HEK293 (cell line): ENCODE data around the gene MME.

ENCODE experiments used
- CTCF ChIA-PET: fragments of 350-600 bp; formaldehyde crosslinking; extraction: SDS; loops from one replicate; lab custom pipeline; 2021; ENCODE audit warnings: antibody characterized with exemption; lab: Yijun Ruan, JAX
- POLR2A ChIA-PET: fragments of 300-600 bp; formaldehyde crosslinking; extraction: SDS; loops from one replicate; lab custom pipeline; 2020; ENCODE audit warnings: antibody characterized with exemption, inconsistent platforms; lab: Yijun Ruan, JAX
- H3K27ac ChIP-seq: fragments of 200-500 bp; sonication (Bioruptor generic); 2 replicates; pipeline ENCODE4 v1.5.1; 2014; ENCODE audit warnings: low read depth, low read length, control low read depth, inconsistent platforms; ENCODE audit errors: extremely low read depth
- H3K36me3 ChIP-seq, 2 experiments: fragments of 200-500 bp in 1 of 2; sonication (Bioruptor generic) in 1 of 2; 1 replicate in 1 of 2; 2 replicates in 1 of 2; pipeline ENCODE4 v1.5.1; 2014 to 2017; ENCODE audit warnings: inconsistent platforms in 2 of 2, low read length in 2 of 2; ENCODE audit not compliant: control insufficient read depth in 2 of 2, insufficient read depth in 1 of 2
- H3K4me1 ChIP-seq: fragments of 200-500 bp; sonication (Bioruptor generic); 2 replicates; pipeline ENCODE4 v1.5.1; 2014; ENCODE audit warnings: mild to moderate bottlenecking, low read length, inconsistent platforms; ENCODE audit not compliant: control insufficient read depth, insufficient read depth
- H3K4me3 ChIP-seq: 2 replicates; pipeline ENCODE4 v1.5.1; 2011; ENCODE audit warnings: low read depth, mild to moderate bottlenecking, control low read depth, low read length, moderate library complexity
- H3K9me3 ChIP-seq: fragments of 200-500 bp; sonication (Bioruptor generic); 2 replicates; pipeline ENCODE4 v1.5.1; 2014; ENCODE audit warnings: low read depth, low read length, inconsistent platforms; ENCODE audit not compliant: control insufficient read depth, insufficient read depth
- BCL6B ChIP-seq: fragments of 450-650 bp; formaldehyde crosslinking; IDR thresholded peaks from 2 replicates; pipeline ENCODE4 v1.5.1; 2017; ENCODE audit warnings: missing biosample characterization, missing genetic modification characterization
- GFI1B ChIP-seq: fragments of 450-650 bp; formaldehyde crosslinking; IDR thresholded peaks from 2 replicates; pipeline ENCODE4 v1.5.1; 2016; ENCODE audit warnings: missing biosample characterization, missing genetic modification characterization
- KLF8 ChIP-seq: fragments of 450-650 bp; formaldehyde crosslinking; IDR thresholded peaks from 2 replicates; pipeline ENCODE4 v1.5.1; 2016; ENCODE audit warnings: missing biosample characterization, missing genetic modification characterization
- MYNN ChIP-seq: fragments of 450-650 bp; formaldehyde crosslinking; IDR thresholded peaks from 2 replicates; pipeline ENCODE4 v1.5.1; 2016; ENCODE audit warnings: missing biosample characterization, missing genetic modification characterization, borderline replicate concordance
- RBAK ChIP-seq: fragments of 450-650 bp; formaldehyde crosslinking; IDR thresholded peaks from 2 replicates; pipeline ENCODE4 v1.5.1; 2016; ENCODE audit warnings: missing biosample characterization, missing genetic modification characterization
- SALL2 ChIP-seq: fragments of 450-650 bp; formaldehyde crosslinking; IDR thresholded peaks from 2 replicates; pipeline ENCODE4 v1.5.0; 2017; ENCODE audit warnings: missing biosample characterization, mild to moderate bottlenecking, missing genetic modification characterization, borderline replicate concordance
- SP2 ChIP-seq: fragments of 450-650 bp; formaldehyde crosslinking; IDR thresholded peaks from 2 replicates; pipeline ENCODE4 v1.5.1; 2016; ENCODE audit warnings: missing biosample characterization, missing genetic modification characterization
- TSHZ1 ChIP-seq: fragments of 450-650 bp; formaldehyde crosslinking; IDR thresholded peaks from 2 replicates; pipeline ENCODE4 v1.5.1; 2016; ENCODE audit warnings: missing biosample characterization, missing genetic modification characterization, borderline replicate concordance
- ZFP3 ChIP-seq: fragments of 450-650 bp; formaldehyde crosslinking; IDR thresholded peaks from 2 replicates; pipeline ENCODE4 v1.5.1; 2016; ENCODE audit warnings: low read depth, missing biosample characterization, missing genetic modification characterization
- ZNF121 ChIP-seq: fragments of 450-650 bp; formaldehyde crosslinking; IDR thresholded peaks from 2 replicates; pipeline ENCODE4 v1.5.1; 2016; ENCODE audit warnings: missing biosample characterization, missing genetic modification characterization
- ZNF148 ChIP-seq: fragments of 450-650 bp; formaldehyde crosslinking; IDR thresholded peaks from 2 replicates; pipeline ENCODE4 v1.5.0; 2017; ENCODE audit warnings: missing biosample characterization, missing genetic modification characterization, borderline replicate concordance
- ZNF169 ChIP-seq: fragments of 450-650 bp; formaldehyde crosslinking; IDR thresholded peaks from 2 replicates; pipeline ENCODE4 v1.5.1; 2016; ENCODE audit warnings: missing biosample characterization, missing genetic modification characterization
- ZNF324 ChIP-seq: fragments of 450-650 bp; formaldehyde crosslinking; IDR thresholded peaks from 2 replicates; pipeline ENCODE4 v1.5.1; 2016; ENCODE audit warnings: missing biosample characterization, missing genetic modification characterization
- ZNF362 ChIP-seq: fragments of 450-650 bp; formaldehyde crosslinking; IDR thresholded peaks from 2 replicates; pipeline ENCODE4 v1.5.1; 2016; ENCODE audit warnings: missing biosample characterization, missing genetic modification characterization
- ZNF585B ChIP-seq: fragments of 450-650 bp; formaldehyde crosslinking; IDR thresholded peaks from 2 replicates; pipeline ENCODE4 v1.5.1; 2016; ENCODE audit warnings: missing biosample characterization, missing genetic modification characterization
- ZNF704 ChIP-seq: fragments of 450-650 bp; formaldehyde crosslinking; IDR thresholded peaks from 2 replicates; pipeline ENCODE4 v1.5.1; 2016; ENCODE audit warnings: missing biosample characterization, missing genetic modification characterization
- ZNF776 ChIP-seq: fragments of 450-650 bp; formaldehyde crosslinking; IDR thresholded peaks from 2 replicates; pipeline ENCODE4 v1.5.0; 2017; ENCODE audit warnings: missing biosample characterization, missing genetic modification characterization, borderline replicate concordance
- ZNF785 ChIP-seq: fragments of 450-650 bp; formaldehyde crosslinking; IDR thresholded peaks from 2 replicates; pipeline ENCODE4 v1.5.1; 2016; ENCODE audit warnings: missing biosample characterization, missing genetic modification characterization
- ZSCAN16 ChIP-seq: fragments of 450-650 bp; formaldehyde crosslinking; IDR thresholded peaks from 2 replicates; pipeline ENCODE4 v1.5.1; 2016; ENCODE audit warnings: missing biosample characterization, missing genetic modification characterization

Gene MME

GRCh38 chr3:155103686-155104085 lies 23.6 kb downstream of the MME start:
- H3K4me1 ChIP-seq: no peaks in the 10 kb centered on the region
- POLR2A ChIA-PET: no interaction called here
- no peak for TF ChIP-seq ZNF704 (tag by site-specific recombination)
- no peak for TF ChIP-seq ZNF148
- no peak for TF ChIP-seq TSHZ1 (tag by site-specific recombination)
- TF ChIP-seq SALL2 (tag by site-specific recombination): no peak
- TF ChIP-seq ZNF169 (tag by site-specific recombination): no peak
- no peak for TF ChIP-seq ZNF585B
- no peak for TF ChIP-seq RBAK
- no peak for TF ChIP-seq BCL6B (tag by site-specific recombination)
- TF ChIP-seq ZNF776 (tag by site-specific recombination): no peak
- TF ChIP-seq ZNF121 (tag by site-specific recombination): no peak
- no peak for TF ChIP-seq SP2
- TF ChIP-seq ZNF785 (tag by site-specific recombination): no peak
- no peak for TF ChIP-seq MYNN (tag by site-specific recombination)
- TF ChIP-seq KLF8: no peak
- TF ChIP-seq, all 188 proteins: peak for 0
- no peak overlapping the region for H3K4me3 ChIP-seq
- no peaks in the 10 kb centered on the region for H3K9me3 ChIP-seq
- H3K36me3 ChIP-seq: no peaks in the 10 kb centered on the region
- CTCF ChIA-PET: no interaction called here
- no peak overlapping the region for H3K27ac ChIP-seq

GRCh38 chr3:155106119-155106518 lies 26.0 kb downstream of the MME start:
- Histone ChIP-seq H3K4me3 (no peak overlapping the region), H3K4me1 (no peaks in the 10 kb centered on the region), H3K36me3 (no peaks in the 10 kb centered on the region), H3K9me3 (no peaks in the 10 kb centered on the region), H3K27ac (no peak overlapping the region)
- TF ChIP-seq GFI1B (tag by site-specific recombination) (no peak), ZFP3 (tag by site-specific recombination) (no peak), ZNF324 (tag by site-specific recombination) (no peak), SP2 (no peak), ZNF362 (tag by site-specific recombination) (no peak), ZSCAN16 (no peak)
- ChIA-PET CTCF (no interaction called here), POLR2A (no interaction called here)
